Keratinocyte (primary cell): ENCODE measurements around the gene LEFTY1.

ENCODE experiments used
- CTCF ChIP-seq, 3 experiments: IDR thresholded peaks in 1 of 3; conservative IDR thresholded peaks in 1 of 3; optimal IDR thresholded peaks in 1 of 3; 2 replicates in 2 of 3; 3 replicates in 1 of 3; pipeline versions ENCODE3 to v1.5.1; 2011; ENCODE audit warnings: low read length in 3 of 3, mild to moderate bottlenecking in 3 of 3, moderate library complexity in 2 of 3, control low read depth in 1 of 3, inconsistent platforms in 1 of 3; ENCODE audit not compliant: insufficient read depth in 2 of 3; ENCODE audit errors: extremely low read depth in 1 of 3
- EZH2 ChIP-seq: IDR thresholded peaks from one replicate; pipeline ENCODE4 v1.6.1; 2012; ENCODE audit warnings: inconsistent platforms, mild to moderate bottlenecking, low read length, moderate library complexity

DNA sequence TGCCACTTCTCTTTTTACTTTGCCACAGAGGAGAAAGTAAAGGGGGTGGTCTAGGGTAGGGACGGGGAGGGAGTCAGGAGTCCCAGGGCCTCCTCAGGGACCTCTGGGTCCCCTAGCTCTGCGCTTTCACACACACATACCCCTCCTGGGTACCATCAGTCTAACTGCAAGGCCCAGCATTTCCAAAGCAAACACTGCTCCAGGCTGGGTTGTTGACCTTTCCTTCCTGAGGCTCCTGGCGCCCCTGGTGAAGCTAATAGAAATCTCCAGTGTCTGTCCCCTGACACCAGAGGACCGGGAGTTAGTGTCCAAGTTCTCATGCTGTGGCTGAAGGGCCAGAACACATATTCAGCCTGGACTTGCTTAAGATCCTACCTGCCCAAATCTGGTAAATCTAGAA is 10.7 kb downstream of the LEFTY1 start:
- TF ChIP-seq CTCF (optimal IDR thresholded peaks at IDR 0.05 in 1 of 3, IDR thresholded peaks at IDR 0.05 in 1 of 3, conservative IDR thresholded peaks at IDR 0.05 in 1 of 3; ENCODE audit: extremely low read depth in 1 of 3, insufficient read depth in 2 of 3, low read length in 3 of 3): no peak
- TF ChIP-seq EZH2: no peak
